ENCODE data around the gene CLDND2. TPM values are rescaled to one million over a fixed set of nuclear protein-coding genes. Genes with fewer than 3 reads are reported as not detected.

CLDND2 gene
- total RNA-seq, 1 experiment from 2014 or later: not detected

GRCh38 chr19:51399231-51399630, 30.4 kb upstream of the CLDND2 start:
- no peak for TF ChIP-seq CTCF (conservative IDR thresholded peaks at IDR 0.05)
- H2BK15ac ChIP-seq (ENCODE audit: low read depth, low read length): no peak overlapping the region
- H2BK12ac ChIP-seq (ENCODE audit: insufficient read length, low read depth, low read length): no peak overlapping the region
- no CpG with 5 or more reads among the region's 5 CpGs for WGBS (ENCODE audit: extremely low coverage, insufficient read length, low lambda C conversion rate)
- Mint-ChIP-seq H3K9me3 (peaks cover 36 to 38% of the 10 kb centered on the region in 2 experiments), H3K4me1 (peaks cover 17 to 27% of the 10 kb centered on the region in 2 experiments), H3K27ac (no peak overlapping the region), H3K36me3 (ENCODE audit: insufficient read depth in 1 of 3, low read depth in 3 of 3) (peaks cover 34 to 56% (median 38%) of the 10 kb centered on the region in 3 experiments), H3K4me3 (no peak overlapping the region), H3K27me3 (ENCODE audit: low read depth) (peaks cover 8% of the 10 kb centered on the region; the same call in 1 of the 2 replicates)
- H3K18ac ChIP-seq (ENCODE audit: insufficient read length, low read depth, low read length): no peak overlapping the region
- no peak overlapping the region for H2BK120ac ChIP-seq (ENCODE audit: low read depth, low read length, poor library complexity, severe bottlenecking)
- no peaks in the 10 kb centered on the region for H3K27me3 ChIP-seq (ENCODE audit: insufficient read depth, low read length)
- no peak overlapping the region for H3K4me2 ChIP-seq (ENCODE audit: insufficient read depth, insufficient read length, low read length)
- no peak overlapping the region for H3K23ac ChIP-seq (ENCODE audit: insufficient read length, low read depth, low read length)
- H3K14ac ChIP-seq (ENCODE audit: insufficient read depth, low read length): no peak overlapping the region
- DNase-seq: no peak
- no peak overlapping the region for H2BK20ac ChIP-seq (ENCODE audit: low read depth, low read length, poor library complexity, severe bottlenecking)
- H3K9ac ChIP-seq (ENCODE audit: extremely low read depth, insufficient read length, low read length): no peak overlapping the region
- H3K23me2 ChIP-seq (ENCODE audit: insufficient read length, low read depth, low read length, poor library complexity, severe bottlenecking): peaks cover 3% of the 10 kb centered on the region
- no peak overlapping the region for H3T11ph ChIP-seq (ENCODE audit: low read length)
- H2BK5ac ChIP-seq (ENCODE audit: insufficient read length, low read length): no peak overlapping the region
- no peaks in the 10 kb centered on the region for H3K79me1 ChIP-seq (ENCODE audit: insufficient read depth, low read depth, low read length, poor library complexity, severe bottlenecking)
- H3K56ac ChIP-seq (ENCODE audit: insufficient read length, low read depth, low read length): no peak overlapping the region
- H3K4ac ChIP-seq (ENCODE audit: low read depth, low read length): no peak overlapping the region
- no peaks in the 10 kb centered on the region for H4K20me1 ChIP-seq (ENCODE audit: control insufficient read depth, insufficient read depth, insufficient read length)
- no peak overlapping the region for H4K5ac ChIP-seq (ENCODE audit: insufficient read length, low read depth, low read length)
- no peak overlapping the region for H2AFZ ChIP-seq (ENCODE audit: low read length)
- peaks cover 19% of the 10 kb centered on the region for H3K9me3 ChIP-seq (ENCODE audit: control insufficient read depth, low read depth, low read length)
- H3K4me1 ChIP-seq (ENCODE audit: insufficient read depth, low read length): no peaks in the 10 kb centered on the region
- no peak overlapping the region for H4K91ac ChIP-seq (ENCODE audit: insufficient read length, low read depth, low read length)
- no peak overlapping the region for H4K8ac ChIP-seq (replicated peaks; ENCODE audit: insufficient read length, low read depth, low read length)
- no peaks in the 10 kb centered on the region for H3K79me2 ChIP-seq (ENCODE audit: insufficient read depth, low read length)
- no peak overlapping the region for H3K27ac ChIP-seq (ENCODE audit: insufficient read length, low read depth, low read length)
- H2AK5ac ChIP-seq (ENCODE audit: insufficient read length, low read length): no peak overlapping the region

Data from H9 (cell line).